Activated CD8-positive, alpha-beta memory T cell treated with anti-CD3 and anti-CD28 coated beads for 4 hours (primary cell): ENCODE data around the gene KYNU.
"Not testable (repeated sequence)": the region's sequence is repeated elsewhere in the genome, so short reads cannot be mapped to it uniquely, and the experiment has no call there.

ENCODE experiments used
- DNase-seq, 2 donors: peaks; one replicate each; pipeline ENCODE4 v3.0.0-alpha.2; 2020; ENCODE audit warnings: low read depth in 2 of 2

The KYNU gene

GRCh38 chr2:143088388-143088787 lies 210.9 kb downstream of the KYNU start:
- no peak for DNase-seq

GRCh38 chr2:143089520-143089919 lies 212.1 kb downstream of the KYNU start:
- not testable (repeated sequence) for DNase-seq
